Hematopoietic multipotent progenitor cell treated with erythropoietin and hydrocortisone succinate and interleukin-3 and kit ligand, for 15 days (in vitro differentiated cells): Measurements from ENCODE around the gene NEURL3.
A peak's percentile ranks its signal among the peaks of the same experiment; 100 is the strongest.
"Not testable (repeated sequence)": the region's sequence is repeated elsewhere in the genome, so short reads cannot be mapped to it uniquely, and the experiment has no call there.

Experiments used
- DNase-seq: peaks from one replicate; pipeline ENCODE4 v3.0.0-alpha.2; 2015; ENCODE audit warnings: low spot score

The NEURL3 gene, protein sequence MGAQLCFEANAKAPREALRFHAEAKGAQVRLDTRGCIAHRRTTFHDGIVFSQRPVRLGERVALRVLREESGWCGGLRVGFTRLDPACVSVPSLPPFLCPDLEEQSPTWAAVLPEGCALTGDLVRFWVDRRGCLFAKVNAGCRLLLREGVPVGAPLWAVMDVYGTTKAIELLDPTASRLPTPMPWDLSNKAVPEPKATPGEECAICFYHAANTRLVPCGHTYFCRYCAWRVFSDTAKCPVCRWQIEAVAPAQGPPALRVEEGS

DNA sequence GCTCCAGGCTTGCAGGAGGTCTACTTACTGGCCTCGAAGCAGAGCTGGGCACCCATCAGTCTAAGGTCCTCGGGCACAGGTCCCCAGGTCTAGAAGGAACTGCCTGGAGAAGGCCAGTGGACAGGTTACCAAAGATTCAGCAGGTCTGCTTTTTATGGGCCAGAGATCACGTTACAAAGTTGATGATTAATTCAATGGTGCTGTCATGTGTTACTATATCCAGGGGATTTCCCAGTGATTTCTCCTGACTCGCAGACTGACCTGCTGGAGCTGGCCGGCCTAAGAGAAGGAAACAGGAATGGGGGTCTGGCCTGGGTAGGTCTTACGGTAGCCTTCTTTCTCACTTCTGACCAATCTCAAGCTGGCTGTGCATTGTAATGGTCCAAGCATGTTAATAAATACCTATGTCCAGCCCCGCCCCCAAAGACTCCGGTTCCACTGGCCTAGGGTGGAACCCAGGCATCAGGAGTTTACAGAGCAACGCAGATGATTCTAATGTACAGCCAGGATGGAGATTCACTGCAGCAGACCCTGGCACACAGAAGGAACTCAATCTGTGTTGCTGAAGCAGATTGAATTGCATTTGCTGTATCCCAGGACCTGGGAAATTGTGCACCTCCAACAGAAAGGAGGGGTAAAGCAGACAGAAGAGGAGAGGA, at the start of gene NEURL3:
NEURL3 (minus strand) TSS at position 127 of the 659 bp plus-strand sequence; CDS start at position 56, 71 bp downstream.
- DNase-seq, result no peak

DNA sequence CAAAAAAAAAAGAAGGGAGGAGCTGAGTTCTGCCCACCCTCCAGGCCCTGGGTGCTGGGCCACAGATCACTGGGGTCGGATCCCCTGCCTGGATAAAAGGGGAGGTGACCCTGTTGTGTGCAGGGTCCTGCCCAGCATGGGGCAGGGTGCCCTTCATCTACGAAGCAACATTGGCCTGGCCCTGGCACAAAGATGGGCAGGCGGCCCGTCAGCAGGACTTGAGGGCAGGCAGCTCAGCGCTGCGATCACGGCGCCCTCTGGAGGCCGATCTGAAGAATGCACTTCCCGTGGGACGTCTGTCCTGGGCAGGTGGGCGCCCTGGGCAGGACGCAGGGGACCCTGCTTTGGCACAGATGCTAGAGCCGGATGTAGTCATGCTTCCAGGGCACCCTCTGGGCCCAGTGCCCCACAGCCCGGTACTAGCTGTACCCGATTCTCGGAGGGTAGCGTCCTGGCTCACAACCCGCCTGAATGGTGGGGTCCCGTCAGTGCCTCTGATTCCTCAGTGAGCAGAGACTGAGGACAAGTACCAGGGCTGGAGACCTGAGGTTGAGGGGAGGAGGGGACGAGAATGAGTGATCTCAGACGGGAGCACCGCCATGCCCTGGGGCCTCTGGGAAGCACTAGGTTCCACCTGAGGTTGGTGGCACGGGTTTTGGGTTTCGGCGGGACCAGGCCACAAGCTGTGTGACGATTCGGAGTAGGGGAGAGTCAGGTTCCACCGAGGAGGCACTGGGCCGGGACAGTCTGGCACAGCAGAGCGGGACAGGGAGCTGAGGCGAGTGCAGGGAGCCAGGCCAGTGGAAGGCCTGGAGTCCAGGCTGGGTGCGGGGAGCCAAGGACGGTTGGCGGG, 49.4 kb upstream of the NEURL3 start:
- DNase-seq, result peak; percentile 60

DNA sequence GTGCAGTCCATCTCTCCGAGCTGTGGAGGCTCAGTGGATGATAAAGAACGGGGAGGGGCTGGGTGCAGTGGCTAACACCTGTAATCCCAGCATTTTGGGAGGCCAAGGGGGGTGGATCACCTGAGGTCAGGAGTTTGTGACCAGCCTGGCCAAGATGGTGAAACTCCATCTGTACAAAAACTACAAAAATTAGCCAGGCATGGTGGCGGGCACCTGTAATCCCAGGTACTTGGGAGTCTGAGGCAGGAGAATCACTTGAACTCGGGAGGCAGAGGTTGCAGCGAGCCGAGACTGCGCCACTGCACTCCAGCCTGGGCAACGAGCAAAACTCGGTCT, 48.8 kb upstream of the NEURL3 start:
- DNase-seq, result not testable (repeated sequence)

DNA sequence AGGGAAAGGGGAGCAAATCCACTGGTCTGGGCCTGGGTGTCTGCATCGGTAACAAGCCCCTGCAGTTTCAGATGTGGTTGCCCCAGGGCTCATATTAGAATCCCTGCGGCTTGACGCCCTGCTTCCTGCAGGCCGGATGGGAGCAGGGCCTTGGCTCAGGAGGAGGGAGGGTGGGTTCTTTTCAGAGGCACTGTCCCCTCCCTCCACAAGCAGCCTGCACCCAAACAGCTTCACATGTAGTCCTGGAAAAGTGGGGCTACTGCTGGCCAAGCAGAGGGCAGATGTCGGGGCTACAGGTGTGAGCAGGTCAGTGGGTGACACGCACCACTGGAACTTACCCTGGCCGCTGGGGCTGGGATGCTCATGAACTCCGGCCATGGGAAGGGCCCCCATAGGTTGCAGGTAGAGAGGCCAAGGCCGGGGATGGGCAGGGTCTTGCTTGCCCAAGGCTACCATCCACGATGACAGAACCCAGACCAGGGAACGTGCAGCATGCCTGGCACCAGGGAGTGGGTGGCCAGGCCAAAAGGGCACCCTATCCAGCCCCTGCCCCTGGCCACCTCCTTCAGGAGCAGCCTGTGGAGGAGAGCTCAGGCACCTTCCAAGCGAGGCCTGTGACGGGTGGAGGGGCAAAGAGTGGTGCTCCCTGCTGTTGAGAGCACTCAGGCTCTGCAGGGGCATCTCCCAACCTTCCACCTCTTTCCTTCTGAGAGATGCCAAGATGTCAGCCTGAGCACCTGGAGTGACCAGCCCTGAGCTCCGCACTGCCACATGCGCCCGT, 48.2 kb upstream of the NEURL3 start:
- DNase-seq, result no peak

DNA sequence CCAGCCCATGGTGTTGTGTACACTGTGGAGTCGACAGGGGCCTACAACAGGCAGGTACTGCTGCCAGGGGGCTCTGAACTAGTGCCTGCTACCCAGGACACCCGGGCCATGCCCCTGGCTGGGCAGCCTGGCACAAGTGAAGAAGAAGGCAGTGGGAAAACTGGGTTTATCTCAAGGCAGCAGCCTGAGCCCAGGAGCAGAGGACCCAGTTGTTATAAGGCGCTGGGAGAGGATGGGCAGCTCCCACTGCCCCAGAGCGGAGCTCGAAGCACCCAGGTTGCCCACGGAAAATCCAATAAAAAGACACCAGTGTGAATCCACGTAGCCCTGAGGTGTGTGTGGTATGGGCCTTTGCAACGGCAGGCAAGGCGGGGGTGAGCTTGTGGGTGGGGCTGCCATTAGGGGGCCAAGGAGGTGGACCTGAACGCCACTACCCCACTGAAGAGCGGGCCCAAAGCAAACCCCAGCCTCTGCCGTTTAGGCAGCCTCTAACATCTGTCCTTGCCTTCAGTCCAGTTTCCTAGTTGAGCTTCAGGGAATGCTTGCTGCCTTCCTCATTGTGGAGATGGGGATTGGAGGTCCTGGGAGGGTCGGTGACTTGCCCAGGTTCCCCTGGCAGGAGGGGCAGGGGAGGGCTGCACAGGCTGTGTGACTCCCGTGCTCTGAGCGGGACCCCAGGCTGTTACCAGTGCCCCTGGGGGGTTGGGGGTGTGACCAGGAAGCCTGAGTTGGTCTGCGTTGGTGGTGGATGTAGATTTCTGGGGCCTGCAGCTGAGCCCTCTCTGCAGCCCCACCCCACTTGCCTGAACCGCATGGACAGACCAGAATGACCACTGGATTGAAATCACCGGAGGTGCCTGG, 47.4 kb upstream of the NEURL3 start:
- DNase-seq, result no peak

DNA sequence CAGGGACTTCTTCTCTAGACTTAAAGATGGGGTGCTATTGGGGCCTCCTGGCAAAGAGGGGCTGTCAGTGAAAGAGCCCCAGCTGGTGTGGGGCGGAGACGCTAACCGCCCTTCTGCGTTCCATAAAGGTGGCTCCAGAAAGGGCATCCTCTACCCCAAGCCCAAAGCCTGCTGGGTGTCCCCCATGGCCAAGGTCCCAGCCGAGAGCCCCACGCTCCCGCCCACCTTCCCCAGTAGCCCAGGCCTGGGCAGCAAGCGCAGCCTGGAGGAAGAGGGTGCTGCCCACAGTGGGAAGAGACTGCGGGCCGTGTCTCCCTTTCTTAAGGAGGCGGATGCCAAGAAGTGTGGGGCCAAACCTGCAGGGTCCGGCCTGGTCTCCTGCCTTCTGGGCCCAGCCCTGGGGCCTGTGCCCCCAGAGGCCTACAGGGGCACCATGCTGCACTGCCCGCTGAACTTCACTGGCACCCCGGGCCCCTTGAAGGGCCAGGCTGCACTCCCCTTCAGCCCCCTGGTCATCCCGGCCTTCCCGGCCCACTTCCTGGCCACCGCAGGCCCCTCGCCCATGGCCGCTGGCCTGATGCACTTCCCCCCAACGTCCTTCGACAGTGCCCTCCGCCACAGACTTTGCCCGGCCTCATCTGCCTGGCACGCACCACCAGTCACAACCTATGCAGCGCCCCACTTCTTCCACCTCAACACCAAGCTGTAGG, 46.6 kb upstream of the NEURL3 start:
- no peak for DNase-seq

DNA sequence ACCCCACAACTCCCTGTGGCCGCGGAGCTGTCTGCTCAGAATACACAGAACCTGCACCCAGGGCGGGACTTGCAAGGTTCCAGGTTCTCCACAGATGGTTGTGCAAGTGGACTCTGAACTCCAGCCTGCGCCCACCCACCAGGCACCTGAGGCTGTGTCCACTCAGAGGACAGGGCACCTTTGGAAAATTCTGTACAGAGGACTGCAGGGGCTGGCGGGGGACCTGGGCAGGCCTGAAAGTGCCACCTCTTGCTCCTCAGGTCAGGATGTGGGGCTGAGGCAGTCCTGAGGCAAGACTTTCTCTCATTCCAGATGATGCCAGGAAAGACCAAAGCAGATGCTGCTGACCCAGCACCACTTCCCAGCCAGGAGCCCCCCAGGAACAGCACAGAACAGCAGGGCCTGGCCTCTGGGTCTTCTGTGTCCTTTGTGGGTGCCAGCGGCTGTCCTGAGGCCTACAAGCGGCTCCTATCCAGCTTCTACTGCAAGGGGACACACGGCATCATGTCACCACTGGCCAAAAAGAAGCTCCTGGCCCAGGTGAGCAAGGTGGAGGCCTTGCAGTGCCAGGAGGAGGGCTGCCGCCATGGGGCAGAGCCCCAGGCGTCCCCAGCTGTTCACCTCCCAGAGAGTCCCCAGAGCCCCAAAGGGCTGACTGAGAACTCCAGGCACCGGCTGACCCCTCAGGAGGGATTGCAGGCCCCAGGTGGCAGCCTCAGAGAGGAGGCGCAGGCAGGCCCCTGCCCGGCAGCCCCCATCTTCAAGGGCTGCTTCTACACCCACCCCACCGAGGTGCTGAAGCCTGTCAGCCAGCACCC, 45.8 kb upstream of the NEURL3 start:
- no peak for DNase-seq

DNA sequence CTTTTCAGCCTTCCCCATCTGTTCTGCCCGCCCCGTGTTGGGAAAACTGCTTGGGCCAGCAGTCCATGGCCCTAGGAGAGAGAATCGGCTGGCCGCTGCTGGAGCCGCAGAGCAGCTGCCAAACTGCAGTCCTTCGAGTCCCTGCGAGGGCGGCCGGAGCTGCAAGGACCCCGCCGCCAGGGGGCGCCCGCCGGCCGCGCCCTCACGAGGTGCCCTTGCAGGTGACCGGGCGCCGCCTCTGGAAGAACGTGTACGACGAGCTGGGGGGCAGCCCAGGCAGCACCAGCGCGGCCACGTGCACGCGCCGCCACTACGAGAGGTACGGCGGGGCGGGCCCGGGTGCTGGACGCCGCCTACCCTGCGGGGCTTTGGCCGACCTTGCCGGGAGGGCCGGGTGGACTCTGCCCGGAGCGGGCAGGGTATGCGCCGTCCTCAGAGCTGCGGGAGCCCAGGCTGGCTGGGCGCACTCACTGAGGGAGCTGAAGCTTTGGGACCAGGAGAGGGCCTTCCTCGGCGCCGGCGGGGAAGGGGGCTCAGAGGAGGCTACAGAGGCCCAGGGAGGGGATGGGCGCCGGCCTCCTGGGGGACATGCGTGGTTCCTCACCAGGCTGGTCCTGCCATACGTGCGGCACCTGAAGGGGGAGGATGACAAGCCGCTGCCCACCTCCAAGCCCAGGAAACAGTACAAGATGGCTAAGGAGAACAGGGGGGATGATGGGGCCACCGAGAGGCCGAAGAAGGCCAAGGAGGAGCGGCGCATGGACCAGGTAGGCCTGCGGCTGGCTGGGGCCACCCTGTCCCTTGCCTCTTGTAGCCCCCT, 45.0 kb upstream of the NEURL3 start:
- DNase-seq, result peak; percentile 35

DNA sequence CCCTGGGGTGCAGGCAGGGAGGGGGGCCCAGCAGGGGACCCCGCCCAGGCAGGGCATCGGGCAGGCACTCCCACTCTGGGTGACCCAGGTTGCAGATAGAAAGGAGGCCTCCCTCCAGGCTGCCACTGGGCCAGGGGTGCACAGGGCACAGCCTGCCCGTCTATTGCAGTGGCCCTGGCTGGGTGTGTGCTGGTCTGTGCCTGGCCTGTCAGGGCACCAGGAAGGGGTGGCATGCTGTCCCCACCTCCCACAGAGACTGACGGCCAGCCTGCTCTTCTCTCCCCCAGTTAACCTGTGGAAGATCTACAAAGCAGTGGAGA, 44.3 kb upstream of the NEURL3 start:
- no peak for DNase-seq

DNA sequence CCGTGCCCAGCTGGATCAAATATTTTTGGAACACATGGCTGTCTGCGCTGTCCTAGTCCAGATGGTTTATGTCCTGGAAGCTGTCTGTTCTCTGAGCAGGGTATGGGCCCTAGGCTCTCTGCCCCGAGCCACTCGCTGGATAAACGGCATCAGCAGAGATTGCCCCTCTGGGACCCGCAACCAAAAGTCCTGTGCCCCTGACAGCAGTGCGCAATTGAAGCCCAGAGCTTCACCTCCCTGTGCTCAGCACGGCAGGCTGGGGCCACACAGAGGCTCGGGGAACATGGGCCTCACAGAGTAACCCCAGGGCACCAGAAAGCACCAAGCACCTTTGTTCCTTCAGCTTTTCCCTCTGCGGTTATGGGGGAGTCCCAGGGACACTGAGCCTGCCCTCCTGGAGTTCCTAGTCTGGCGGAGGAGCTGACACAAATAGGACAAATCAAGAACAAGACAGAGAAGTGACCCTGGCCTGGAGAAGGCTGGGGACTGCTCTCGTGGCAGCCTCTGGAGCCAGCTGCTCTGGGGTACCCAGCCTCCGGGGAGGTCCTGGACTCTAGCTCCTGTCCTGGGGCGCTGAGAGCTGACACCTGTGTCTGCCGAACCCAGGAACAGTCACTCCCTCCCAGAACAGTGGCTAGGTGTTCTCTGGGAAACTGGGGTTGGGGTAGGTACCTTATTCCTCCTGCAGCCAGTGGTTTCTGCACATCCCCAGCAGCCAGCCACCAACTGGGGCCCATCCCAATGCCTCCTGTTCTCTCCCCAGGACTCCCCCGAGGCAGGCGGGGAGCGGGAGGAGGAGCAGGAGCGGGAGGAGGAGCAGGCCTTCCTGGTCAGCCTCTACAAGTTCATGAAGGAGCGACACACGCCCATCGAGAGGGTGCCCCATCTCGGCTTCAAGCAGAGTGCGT, 43.7 kb upstream of the NEURL3 start:
- no peak for DNase-seq

DNA sequence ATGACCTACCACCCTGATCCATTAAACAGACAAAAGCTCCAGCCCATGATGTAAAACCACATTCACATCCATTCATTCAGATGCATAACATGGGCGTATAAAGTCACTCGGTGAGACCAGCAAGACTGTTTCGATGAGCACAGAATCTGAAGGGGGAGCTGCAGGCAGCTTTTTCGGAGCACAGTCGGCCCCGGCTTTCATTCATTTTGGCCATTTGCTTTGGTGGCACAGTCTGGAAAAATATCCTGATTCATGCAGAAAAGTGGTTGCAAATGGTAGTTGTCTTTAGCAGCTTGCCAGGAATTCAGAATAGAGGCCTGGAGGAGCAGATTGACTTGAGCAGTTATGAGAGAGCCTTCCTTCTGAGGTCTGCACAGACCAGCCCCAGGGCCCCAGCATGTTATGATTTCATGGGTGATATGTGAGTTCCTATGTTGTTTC, 42.6 kb upstream of the NEURL3 start:
- DNase-seq, result no peak

DNA sequence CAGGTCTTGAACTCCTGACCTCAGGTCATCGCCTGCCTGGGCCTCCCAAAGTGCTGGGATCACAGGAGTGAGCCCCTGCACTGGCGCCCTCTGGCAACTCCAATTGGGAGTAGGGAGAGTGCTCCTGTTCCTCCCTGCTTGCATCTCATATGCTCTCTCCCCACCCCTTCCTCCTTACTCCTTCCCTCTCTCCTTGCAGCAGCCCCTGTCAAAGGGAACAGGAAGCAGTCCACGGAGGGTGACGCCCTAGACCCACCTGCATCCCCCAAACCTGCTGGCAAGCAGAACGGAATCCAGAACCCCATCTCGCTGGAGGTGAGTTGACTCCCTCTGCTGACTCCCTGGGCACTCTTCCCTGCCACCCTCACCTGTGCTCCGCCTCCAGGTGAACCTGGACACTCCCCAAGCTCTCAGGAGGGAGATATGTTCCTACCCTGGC, 42.1 kb upstream of the NEURL3 start:
- no peak for DNase-seq

DNA sequence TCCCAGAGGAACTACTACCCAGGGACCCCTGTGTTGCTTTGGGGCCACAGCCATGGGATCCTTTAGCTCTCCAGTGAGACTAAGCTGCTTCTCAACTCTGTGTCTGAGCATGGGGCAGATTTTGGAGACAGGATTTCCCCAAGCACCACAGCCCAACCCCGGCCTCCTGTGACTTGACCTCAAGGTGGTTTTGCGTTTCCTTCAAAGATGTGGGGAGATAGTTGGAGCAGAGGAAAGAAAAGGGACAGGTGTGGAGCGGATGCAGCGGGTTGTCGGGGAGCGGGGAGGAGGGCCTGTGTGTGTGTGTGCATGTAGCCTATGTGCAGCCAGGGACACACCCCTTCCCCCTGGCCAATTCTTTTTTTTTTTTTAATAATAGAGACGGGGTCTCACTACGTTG, 41.6 kb upstream of the NEURL3 start:
- no peak for DNase-seq

DNA sequence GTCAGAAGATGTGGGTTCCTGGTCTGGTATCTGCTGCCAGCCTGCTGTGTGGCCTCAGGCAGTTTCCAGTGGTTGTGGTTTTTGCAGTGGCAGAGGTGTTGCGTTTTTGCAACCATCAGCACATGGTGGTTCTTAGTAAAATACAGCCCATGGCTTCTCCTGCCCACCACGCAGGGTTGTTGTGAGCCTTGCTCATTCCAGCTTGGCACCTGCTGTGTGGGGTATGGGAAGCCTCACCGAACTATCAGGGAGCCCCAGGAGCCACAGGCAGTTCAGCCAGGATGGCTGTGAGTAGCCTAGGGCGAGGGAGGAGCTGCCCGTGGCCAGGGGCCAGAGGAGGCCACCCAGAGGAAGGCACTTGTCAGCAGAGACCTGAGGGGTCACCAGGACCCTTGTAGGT, 41.2 kb upstream of the NEURL3 start:
- DNase-seq, result no peak

DNA sequence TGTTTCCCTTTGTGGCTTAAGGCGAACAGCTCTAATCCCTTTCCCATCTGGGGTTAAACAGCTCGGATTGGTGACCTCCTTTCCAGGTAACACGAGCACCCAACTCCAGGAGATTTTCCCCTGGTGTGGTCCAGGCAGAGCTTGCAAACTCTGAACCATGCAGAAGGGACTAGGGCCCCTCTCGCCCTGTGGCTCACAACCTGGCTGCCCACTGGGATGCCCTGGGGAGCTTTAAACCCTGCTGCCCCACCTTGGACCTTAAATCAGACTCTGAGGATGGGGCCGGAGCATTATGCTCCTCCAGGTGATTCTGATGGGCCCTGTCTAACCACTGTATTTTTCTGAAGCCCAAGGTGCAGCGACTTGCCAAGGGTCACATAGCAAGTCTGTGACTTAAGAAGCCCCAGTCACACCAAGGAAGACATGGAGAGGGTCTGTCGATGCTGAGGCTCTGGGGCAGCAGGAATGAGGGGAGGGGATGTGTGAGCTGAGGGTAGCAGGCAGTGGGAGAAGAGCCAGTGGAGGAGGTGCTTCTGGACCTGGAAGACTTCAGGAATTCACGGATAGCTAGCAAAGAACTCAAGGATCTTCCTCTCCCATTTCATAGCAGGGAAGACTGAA, 37.3 kb upstream of the NEURL3 start:
- no peak for DNase-seq

DNA sequence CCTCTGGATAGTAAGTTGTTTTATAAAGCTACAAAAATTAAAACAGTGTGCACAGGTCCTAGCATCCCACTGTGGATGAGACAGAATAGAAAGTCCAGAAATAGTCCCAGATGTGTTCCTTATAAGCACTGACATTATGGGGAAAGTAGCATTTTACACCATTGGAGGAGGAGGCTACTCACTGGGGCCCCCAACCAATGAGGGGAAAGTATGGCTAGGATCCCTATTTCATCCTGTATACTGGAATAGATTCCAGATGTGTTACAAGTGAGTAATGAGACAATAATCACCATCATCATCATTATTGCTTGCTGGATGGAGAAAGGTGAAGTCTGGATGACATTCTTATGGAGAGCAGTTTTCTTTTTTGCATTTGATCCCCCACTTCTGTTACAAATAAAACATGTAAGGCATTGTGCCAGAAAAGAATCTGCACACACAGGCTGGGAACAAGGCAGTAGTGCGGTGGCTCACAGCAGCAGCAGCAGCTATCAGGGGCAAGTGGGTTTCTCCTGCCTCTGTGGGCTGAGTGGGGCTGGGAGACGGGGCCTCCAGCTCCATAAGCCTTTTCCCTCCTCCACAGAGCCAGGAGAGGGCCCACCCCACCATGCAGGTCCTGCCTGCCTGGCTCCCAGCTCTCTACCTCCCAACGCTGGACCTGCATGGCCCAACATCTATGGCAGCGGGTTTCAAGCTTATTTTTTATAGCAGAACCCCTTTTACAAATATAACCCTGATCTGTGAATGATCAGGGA, 36.4 kb upstream of the NEURL3 start:
- no peak for DNase-seq

DNA sequence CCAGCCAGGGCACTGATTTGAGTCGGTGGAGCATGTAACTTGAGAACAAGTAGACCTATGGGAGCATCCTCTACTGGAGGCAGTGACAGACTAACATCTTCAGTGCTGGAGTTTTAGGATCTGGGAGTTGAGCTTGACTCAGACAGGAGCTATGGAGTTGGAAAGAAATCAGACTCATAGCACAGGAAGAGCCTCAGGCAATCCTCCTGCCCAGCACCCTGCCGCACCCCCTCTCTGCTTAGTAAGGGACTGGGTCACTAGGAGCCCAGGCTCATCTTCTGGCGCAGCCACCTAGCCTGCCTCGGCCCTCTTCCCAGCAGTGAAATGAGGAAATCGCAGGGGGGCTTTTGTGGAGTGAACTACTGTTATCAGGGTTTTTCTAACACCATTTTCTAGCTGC, 35.0 kb upstream of the NEURL3 start:
- no peak for DNase-seq
